BJ (cell line): ENCODE measurements around the gene TAGLN3. TPM values are rescaled to one million over a fixed set of nuclear protein-coding genes. Genes with fewer than 3 reads are reported as not detected.

Source experiments
- CTCF ChIA-PET: fragments of 350-600 bp; formaldehyde crosslinking; extraction: SDS; loops from one replicate; lab custom pipeline; 2021; ENCODE audit warnings: antibody characterized with exemption, inconsistent platforms; lab: Yijun Ruan, JAX
- POLR2A ChIA-PET: fragments of 300-600 bp; sonication (Branson Sonifier 250); formaldehyde crosslinking; extraction: SDS; loops from one replicate; lab custom pipeline; 2021; ENCODE audit warnings: antibody characterized with exemption; lab: Charles Lee
- DNase-seq: peaks from one replicate; pipeline ENCODE4 v3.0.0-alpha.2; 2011; ENCODE audit warnings: low read depth
- H3K27me3 ChIP-seq: 2 replicates; pipeline ENCODE4 v1.6.0; 2011; ENCODE audit warnings: low read length; ENCODE audit not compliant: control insufficient read depth, insufficient read depth
- H3K36me3 ChIP-seq: 2 replicates; pipeline ENCODE4 v1.5.1; 2011; ENCODE audit warnings: low read length; ENCODE audit not compliant: control insufficient read depth, insufficient read depth
- H3K4me3 ChIP-seq: 2 replicates; pipeline ENCODE4 v1.5.1; 2011; ENCODE audit warnings: low read depth, mild to moderate bottlenecking, control low read depth, low read length
- polyA plus RNA-seq: library from polyadenylated mRNA; depleted of rRNA; stranded (reverse); fragments of >200 nt; gene quantifications from 2 replicates; pipeline ENCODE4 v1.2.3, GENCODE V29; 2011
- TF ChIP-seq, protein P1 (sequence below): IDR thresholded peaks from 2 replicates; pipeline ENCODE4 v1.5.1; 2011; ENCODE audit warnings: low read depth, mild to moderate bottlenecking, control low read depth, inconsistent platforms, low read length, moderate library complexity; ENCODE audit not compliant: insufficient read depth

Gene TAGLN3
- polyA plus RNA-seq, 1 experiment: not detected

DNA sequence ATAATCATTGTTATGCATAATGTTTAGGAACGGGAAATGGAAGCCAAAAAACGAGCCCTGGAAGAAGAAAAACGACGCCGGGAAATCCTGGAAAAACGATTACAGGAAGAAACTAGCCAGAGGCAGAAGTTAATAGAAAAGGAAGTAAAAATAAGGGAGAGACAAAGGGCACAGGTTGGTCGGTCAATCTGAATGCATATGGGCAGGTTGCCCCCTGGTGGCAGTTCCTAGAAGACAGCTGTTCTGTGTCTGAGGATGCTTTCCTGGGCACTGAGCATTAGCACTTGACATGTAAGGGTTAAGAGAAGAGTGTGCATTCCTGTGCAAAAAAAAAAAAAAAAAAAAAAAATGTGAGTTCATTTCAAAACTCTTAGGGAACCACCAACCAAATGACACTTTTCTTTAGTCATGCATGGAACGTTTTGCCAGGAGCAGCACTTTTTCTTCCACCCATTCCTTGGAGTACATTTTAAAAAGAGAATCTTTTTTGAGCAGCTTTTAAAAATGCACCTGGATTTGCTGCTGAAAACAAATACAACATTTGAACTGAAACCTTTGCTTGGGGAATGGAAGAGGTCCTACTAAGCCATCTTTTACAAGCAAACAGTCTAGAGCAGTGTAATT, 31.0 kb upstream of the TAGLN3 start:
- ChIA-PET CTCF (interaction anchor here (0.6 to 12.4 kb wide), 26 partner anchors 9 to 273 kb away, joined by 3 to 157 read pairs (median 4); no protein-coding TSS in a partner anchor), POLR2A (no interaction called here)
- Histone ChIP-seq H3K4me3 (no peak overlapping the region), H3K36me3 (peaks cover 6% of the 10 kb centered on the region), H3K27me3 (no peaks in the 10 kb centered on the region)
- TF ChIP-seq, protein P1, sequence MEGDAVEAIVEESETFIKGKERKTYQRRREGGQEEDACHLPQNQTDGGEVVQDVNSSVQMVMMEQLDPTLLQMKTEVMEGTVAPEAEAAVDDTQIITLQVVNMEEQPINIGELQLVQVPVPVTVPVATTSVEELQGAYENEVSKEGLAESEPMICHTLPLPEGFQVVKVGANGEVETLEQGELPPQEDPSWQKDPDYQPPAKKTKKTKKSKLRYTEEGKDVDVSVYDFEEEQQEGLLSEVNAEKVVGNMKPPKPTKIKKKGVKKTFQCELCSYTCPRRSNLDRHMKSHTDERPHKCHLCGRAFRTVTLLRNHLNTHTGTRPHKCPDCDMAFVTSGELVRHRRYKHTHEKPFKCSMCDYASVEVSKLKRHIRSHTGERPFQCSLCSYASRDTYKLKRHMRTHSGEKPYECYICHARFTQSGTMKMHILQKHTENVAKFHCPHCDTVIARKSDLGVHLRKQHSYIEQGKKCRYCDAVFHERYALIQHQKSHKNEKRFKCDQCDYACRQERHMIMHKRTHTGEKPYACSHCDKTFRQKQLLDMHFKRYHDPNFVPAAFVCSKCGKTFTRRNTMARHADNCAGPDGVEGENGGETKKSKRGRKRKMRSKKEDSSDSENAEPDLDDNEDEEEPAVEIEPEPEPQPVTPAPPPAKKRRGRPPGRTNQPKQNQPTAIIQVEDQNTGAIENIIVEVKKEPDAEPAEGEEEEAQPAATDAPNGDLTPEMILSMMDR: peak; percentile 81
- no peak for DNase-seq

DNA sequence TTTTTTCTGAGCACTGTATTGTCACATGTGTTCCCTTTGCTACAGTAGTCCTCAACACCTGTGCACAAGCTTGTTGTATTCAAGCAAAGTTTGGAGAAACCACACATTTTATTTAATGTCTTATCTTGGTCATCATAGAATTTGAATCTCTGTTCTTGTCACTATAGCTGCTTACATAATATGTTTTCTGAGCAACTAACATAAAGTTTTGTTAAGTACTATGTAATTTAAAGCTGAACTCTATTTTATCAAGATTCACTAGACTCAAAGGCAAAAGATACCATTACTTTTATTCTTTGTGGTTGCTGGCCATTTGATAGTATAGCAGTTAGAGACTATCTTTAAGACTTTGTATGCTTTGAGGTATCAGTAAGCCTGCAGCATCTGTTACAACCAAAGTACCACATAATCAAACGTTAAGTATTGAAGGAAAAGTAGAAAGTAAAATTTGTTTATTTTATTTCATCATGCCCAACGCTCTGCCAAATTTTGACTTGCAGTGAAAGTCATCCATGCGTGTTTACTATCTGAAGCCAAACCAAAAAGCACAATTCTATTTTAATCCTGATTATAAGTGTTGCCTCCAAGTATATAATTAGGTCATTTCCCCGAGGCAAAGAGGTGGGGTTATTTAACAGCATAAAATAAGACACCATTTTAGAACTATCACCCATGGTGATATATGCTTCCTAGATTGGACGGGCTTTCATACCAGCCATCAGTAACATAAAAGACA, 30.2 kb upstream of the TAGLN3 start:
- ChIA-PET POLR2A (interaction anchor here (0.6 kb wide), 1 partner anchor 217 kb away, joined by 15 read pairs; no protein-coding TSS in a partner anchor), CTCF (interaction anchor here (0.6 to 12.4 kb wide), 25 partner anchors 8 to 274 kb away, joined by 3 to 157 read pairs (median 4); no protein-coding TSS in a partner anchor)
- Histone ChIP-seq H3K36me3 (peaks cover 6% of the 10 kb centered on the region), H3K4me3 (no peak overlapping the region), H3K27me3 (no peaks in the 10 kb centered on the region)
- TF ChIP-seq, protein P1: no peak
- no peak for DNase-seq

DNA sequence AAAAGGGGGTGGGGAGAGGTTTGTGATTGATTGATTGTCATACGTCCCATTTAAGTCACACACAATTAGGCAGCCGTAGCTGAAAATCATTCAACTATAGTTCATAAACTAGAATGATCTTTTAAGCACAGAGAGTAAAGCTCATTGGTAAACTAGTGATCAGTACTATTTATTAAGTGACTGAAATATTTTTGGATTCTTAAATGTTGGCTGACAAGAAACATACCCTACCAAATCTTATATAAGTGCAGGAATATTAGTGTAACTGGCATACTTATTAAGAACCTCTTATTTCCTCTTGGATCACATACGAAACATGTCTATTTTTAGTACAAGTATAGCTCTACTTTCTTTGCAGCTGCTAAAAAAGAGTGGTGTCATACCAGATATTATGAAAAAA, 28.3 kb upstream of the TAGLN3 start:
- peaks cover 6% of the 10 kb centered on the region for H3K36me3 ChIP-seq

DNA sequence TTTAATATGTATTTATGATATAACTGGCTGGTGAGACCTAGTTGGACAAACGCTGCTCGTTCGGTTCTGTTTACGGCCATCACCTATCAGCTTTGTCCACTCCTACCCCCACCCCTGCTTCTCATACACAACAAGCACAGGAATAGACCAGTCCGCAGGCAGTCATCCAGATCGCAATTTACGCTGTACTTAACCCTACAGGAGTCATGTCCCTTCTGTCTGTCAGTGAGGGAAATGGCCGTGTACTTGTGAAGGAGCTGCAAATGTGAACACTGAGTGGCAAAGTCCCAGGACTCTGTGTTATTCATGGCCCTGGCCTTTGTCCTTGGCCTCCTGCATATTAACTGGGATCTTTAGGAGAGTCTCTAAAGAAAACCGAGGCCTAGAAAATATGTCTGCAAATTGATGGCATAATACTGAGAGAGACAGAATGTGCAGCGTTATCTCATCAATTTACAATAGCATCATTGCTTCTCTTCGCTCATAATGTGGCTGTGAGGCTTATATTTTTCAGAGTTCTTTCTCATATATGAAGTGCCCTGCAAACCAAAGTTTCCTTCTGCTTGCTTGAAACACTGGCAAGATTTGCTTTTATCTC, 27.1 kb upstream of the TAGLN3 start:
- H3K4me3 ChIP-seq: no peak overlapping the region
- no peak for DNase-seq
- peaks cover 6% of the 10 kb centered on the region for H3K36me3 ChIP-seq
- POLR2A ChIA-PET: no interaction called here
- TF ChIP-seq, protein P1: no peak
- no peaks in the 10 kb centered on the region for H3K27me3 ChIP-seq
- CTCF ChIA-PET: interaction anchor here (1.1 to 12.4 kb wide), 4 partner anchors 24 to 281 kb away, joined by 3 to 157 read pairs (median 5); no protein-coding TSS in a partner anchor

More for the DNA sequence above, 28.3 kb upstream of the TAGLN3 start:
- ChIA-PET POLR2A (no interaction called here), CTCF (interaction anchor here (1.2 to 12.4 kb wide), 6 partner anchors 19 to 279 kb away, joined by 4 to 157 read pairs (median 5); no protein-coding TSS in a partner anchor)
- TF ChIP-seq, protein P1: no peak
- no peak for DNase-seq
- H3K4me3 ChIP-seq: no peak overlapping the region
- no peaks in the 10 kb centered on the region for H3K27me3 ChIP-seq

GRCh38 chr3:111972891-111973290, 25.8 kb upstream of the TAGLN3 start:
- TF ChIP-seq, protein P1: no peak
- Histone ChIP-seq H3K4me3 (no peak overlapping the region), H3K36me3 (peaks cover 6% of the 10 kb centered on the region), H3K27me3 (no peaks in the 10 kb centered on the region)
- ChIA-PET POLR2A (no interaction called here), CTCF (interaction anchor here (12.4 kb wide), 1 partner anchor 255 kb away, joined by 157 read pairs; no protein-coding TSS in a partner anchor)
- no peak for DNase-seq
